Measurements from ENCODE around the gene FUCA1.

FUCA1 gene

DNA sequence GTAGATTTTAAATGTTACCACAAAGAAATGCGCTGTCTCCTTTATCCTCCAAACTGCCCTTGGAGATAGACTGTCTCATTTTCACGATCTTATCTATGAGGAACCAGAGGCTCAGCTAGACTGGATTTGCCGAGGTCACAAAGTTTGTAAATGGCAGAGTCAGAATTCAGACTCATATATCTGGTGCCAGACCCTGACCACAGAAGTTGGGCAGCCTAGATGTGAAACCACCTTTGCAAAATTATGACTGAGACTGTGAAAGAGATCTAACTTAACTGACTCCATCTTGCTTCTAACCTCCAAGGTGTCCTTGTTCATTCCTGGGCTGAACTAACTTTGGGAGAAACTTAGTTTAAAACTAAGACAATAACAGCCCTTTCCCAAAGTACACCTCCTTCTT lies 31.0 kb upstream of the FUCA1 start:
- Histone ChIP-seq H3K4me1 (ENCODE audit: control insufficient read depth in 1 of 2, insufficient read depth in 1 of 2, low read depth in 1 of 2, low read length in 1 of 2) (peaks cover 36 to 40% of the 10 kb centered on the region in 2 experiments), H3K27me3 (peaks cover 39% of the 10 kb centered on the region), H3K9me3 (no peaks in the 10 kb centered on the region), H3K4me3 (ENCODE audit: low read depth in 1 of 2, low read length in 1 of 2) (no peak overlapping the region), H3K27ac (no peak overlapping the region), H3K36me3 (no peaks in the 10 kb centered on the region)
- TF ChIP-seq CTCF (IDR thresholded peaks at IDR 0.05), result no peak

GRCh38 chr1:23897083-23897482 lies 29.0 kb upstream of the FUCA1 start:
- TF ChIP-seq CTCF (IDR thresholded peaks at IDR 0.05), result no peak
- no peaks in the 10 kb centered on the region for H3K9me3 ChIP-seq
- H3K36me3 ChIP-seq, result no peaks in the 10 kb centered on the region
- H3K27ac ChIP-seq, result peak overlapping the region; percentile 74
- H3K4me1 ChIP-seq (ENCODE audit: control insufficient read depth in 1 of 2, insufficient read depth in 1 of 2, low read depth in 1 of 2, low read length in 1 of 2), result peaks cover 35 to 36% of the 10 kb centered on the region in 2 experiments
- H3K27me3 ChIP-seq, result peaks cover 19% of the 10 kb centered on the region
- H3K4me3 ChIP-seq (ENCODE audit: low read depth in 1 of 2, low read length in 1 of 2), result peak overlapping the region in 1 of 2 experiments; percentile 6

- peak overlapping the region; percentile 74 for H3K27ac ChIP-seq
- H3K27me3 ChIP-seq, result peaks cover 13% of the 10 kb centered on the region
- no peak overlapping the region for H3K4me3 ChIP-seq (ENCODE audit: low read depth in 1 of 2, low read length in 1 of 2)
- peaks cover 35 to 36% of the 10 kb centered on the region in 2 experiments for H3K4me1 ChIP-seq (ENCODE audit: control insufficient read depth in 1 of 2, insufficient read depth in 1 of 2, low read depth in 1 of 2, low read length in 1 of 2)
- H3K9me3 ChIP-seq, result no peaks in the 10 kb centered on the region
- TF ChIP-seq CTCF (IDR thresholded peaks at IDR 0.05), result no peak
- no peaks in the 10 kb centered on the region for H3K36me3 ChIP-seq
These were observed 28.4 kb upstream of the FUCA1 start for GRCh38 chr1:23896491-23896890.

GRCh38 chr1:23895993-23896392 lies 27.9 kb upstream of the FUCA1 start:
- Histone ChIP-seq H3K27me3 (peaks cover 8% of the 10 kb centered on the region), H3K4me1 (ENCODE audit: control insufficient read depth in 1 of 2, insufficient read depth in 1 of 2, low read depth in 1 of 2, low read length in 1 of 2) (peaks cover 35 to 36% of the 10 kb centered on the region in 2 experiments), H3K27ac (peak overlapping the region; percentile 74), H3K9me3 (no peaks in the 10 kb centered on the region), H3K4me3 (ENCODE audit: low read depth in 1 of 2, low read length in 1 of 2) (no peak overlapping the region), H3K36me3 (no peaks in the 10 kb centered on the region)
- no peak for TF ChIP-seq CTCF (IDR thresholded peaks at IDR 0.05)

GRCh38 chr1:23895082-23895481 lies 27.0 kb upstream of the FUCA1 start:
- Histone ChIP-seq H3K4me3 (ENCODE audit: low read depth in 1 of 2, low read length in 1 of 2) (no peak overlapping the region), H3K27me3 (peaks cover 1% of the 10 kb centered on the region), H3K36me3 (no peaks in the 10 kb centered on the region), H3K4me1 (ENCODE audit: control insufficient read depth in 1 of 2, insufficient read depth in 1 of 2, low read depth in 1 of 2, low read length in 1 of 2) (peaks cover 35 to 36% of the 10 kb centered on the region in 2 experiments), H3K27ac (peak overlapping the region; percentile 74), H3K9me3 (no peaks in the 10 kb centered on the region)
- no peak for TF ChIP-seq CTCF (IDR thresholded peaks at IDR 0.05)

DNA sequence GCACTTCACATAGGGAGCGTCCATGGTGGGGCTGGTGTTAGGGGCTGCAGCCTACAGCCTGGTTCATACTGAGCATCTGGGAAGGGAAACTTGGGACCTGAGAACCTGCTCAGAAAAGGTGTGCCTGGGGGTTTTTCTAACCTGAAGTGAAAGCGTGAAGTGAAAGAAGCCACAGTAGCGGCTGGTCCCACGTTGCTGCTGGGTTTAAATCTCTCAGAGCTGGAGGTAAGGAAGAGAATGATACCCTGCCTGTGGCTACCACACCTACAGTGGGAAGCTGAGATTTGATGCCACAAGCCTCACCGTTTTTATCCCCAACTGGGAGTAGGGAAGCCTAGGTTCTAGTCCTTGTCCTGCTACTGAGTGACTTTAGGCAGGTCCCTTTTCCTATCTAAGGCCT lies 21.0 kb upstream of the FUCA1 start:
- Histone ChIP-seq H3K9me3 (no peaks in the 10 kb centered on the region), H3K36me3 (no peaks in the 10 kb centered on the region), H3K4me3 (ENCODE audit: low read depth in 1 of 2, low read length in 1 of 2) (no peak overlapping the region), H3K4me1 (ENCODE audit: control insufficient read depth in 1 of 2, insufficient read depth in 1 of 2, low read depth in 1 of 2, low read length in 1 of 2) (peaks cover 12 to 15% of the 10 kb centered on the region in 2 experiments), H3K27ac (no peak overlapping the region), H3K27me3 (no peaks in the 10 kb centered on the region)
- TF ChIP-seq CTCF (IDR thresholded peaks at IDR 0.05), result no peak
